Fibroblast of lung (primary cell): ENCODE measurements around the gene SLC24A3.

Experiments used
- CTCF ChIP-seq, 2 donors: IDR thresholded peaks in 1 of 2; conservative IDR thresholded peaks in 1 of 2; 1 replicate in 1 of 2; 2 replicates in 1 of 2; pipeline ENCODE4 v1.5.1; 2011 to 2012; ENCODE audit warnings: low read length in 2 of 2, control low read depth in 1 of 2, inconsistent platforms in 1 of 2, low read depth in 1 of 2, mild to moderate bottlenecking in 1 of 2
- EZH2 ChIP-seq: IDR thresholded peaks from 2 replicates; pipeline ENCODE4 v1.5.1; 2012; ENCODE audit warnings: low read length, control low read depth, mild to moderate bottlenecking; ENCODE audit errors: missing control alignments

GRCh38 chr20:19661717-19662636, 449.5 kb downstream of the SLC24A3 start:
- TF ChIP-seq CTCF (conservative IDR thresholded peaks at IDR 0.05 in 1 of 2, IDR thresholded peaks at IDR 0.05 in 1 of 2; ENCODE audit: low read depth in 1 of 2, low read length in 2 of 2), result peak; percentile 99 to 100
- TF ChIP-seq EZH2, result no peak
